HFFc6 (cell line): ENCODE measurements around the gene C2orf42. TPM values are rescaled to one million over a fixed set of nuclear protein-coding genes. Genes with fewer than 3 reads are reported as not detected.
"Not testable (repeated sequence)": the region's sequence is repeated elsewhere in the genome, so short reads cannot be mapped to it uniquely, and the experiment has no call there.

ENCODE experiments used
- DNase-seq: peaks from one replicate; pipeline ENCODE4 v3.0.0-alpha.2; 2018
- H3K27ac Mint-ChIP-seq: 2 replicates; pipeline ENCODE4 v1.8.0; 2020; ENCODE audit warnings: mild to moderate bottlenecking, mixed read lengths
- H3K27me3 Mint-ChIP-seq: 2 replicates; pipeline ENCODE4 v1.8.0; 2021; ENCODE audit warnings: mild to moderate bottlenecking, moderate library complexity, mixed read lengths; ENCODE audit not compliant: insufficient read depth
- H3K36me3 Mint-ChIP-seq: 2 replicates; pipeline ENCODE4 v1.8.0; 2021; ENCODE audit warnings: low read depth, mixed read lengths
- H3K4me1 Mint-ChIP-seq: 2 replicates; pipeline ENCODE4 v1.8.0; 2020; ENCODE audit warnings: low read depth, mixed read lengths
- H3K4me3 Mint-ChIP-seq: 2 replicates; pipeline ENCODE4 v1.8.0; 2020; ENCODE audit warnings: mild to moderate bottlenecking, moderate library complexity, mixed read lengths
- H3K9me3 Mint-ChIP-seq: 2 replicates; pipeline ENCODE4 v1.8.0; 2020; ENCODE audit warnings: mild to moderate bottlenecking, mixed read lengths
- total RNA-seq, 6 experiments: library from RNA; stranded (reverse); fragmentation: NEBNext Ultra II Directional; extraction: Animal tissue kit (Norgen Biotek cat#: 25700); gene quantifications; 2 replicates in 1 of 6; 3 replicates in 5 of 6; pipeline ENCODE4 v1.2.3, GENCODE V29; 2021
- TF ChIP-seq, protein P1 (sequence below): fragments of 200-600 bp; sonication (generic); IDR thresholded peaks from 2 replicates; pipeline ENCODE4 v1.5.0; 2021; ENCODE audit warnings: antibody characterized with exemption, mild to moderate bottlenecking

C2orf42 gene
- total RNA-seq, 6 experiments from 2014 or later, result 10.0 to 17.8 (median 14.7) TPM

DNA sequence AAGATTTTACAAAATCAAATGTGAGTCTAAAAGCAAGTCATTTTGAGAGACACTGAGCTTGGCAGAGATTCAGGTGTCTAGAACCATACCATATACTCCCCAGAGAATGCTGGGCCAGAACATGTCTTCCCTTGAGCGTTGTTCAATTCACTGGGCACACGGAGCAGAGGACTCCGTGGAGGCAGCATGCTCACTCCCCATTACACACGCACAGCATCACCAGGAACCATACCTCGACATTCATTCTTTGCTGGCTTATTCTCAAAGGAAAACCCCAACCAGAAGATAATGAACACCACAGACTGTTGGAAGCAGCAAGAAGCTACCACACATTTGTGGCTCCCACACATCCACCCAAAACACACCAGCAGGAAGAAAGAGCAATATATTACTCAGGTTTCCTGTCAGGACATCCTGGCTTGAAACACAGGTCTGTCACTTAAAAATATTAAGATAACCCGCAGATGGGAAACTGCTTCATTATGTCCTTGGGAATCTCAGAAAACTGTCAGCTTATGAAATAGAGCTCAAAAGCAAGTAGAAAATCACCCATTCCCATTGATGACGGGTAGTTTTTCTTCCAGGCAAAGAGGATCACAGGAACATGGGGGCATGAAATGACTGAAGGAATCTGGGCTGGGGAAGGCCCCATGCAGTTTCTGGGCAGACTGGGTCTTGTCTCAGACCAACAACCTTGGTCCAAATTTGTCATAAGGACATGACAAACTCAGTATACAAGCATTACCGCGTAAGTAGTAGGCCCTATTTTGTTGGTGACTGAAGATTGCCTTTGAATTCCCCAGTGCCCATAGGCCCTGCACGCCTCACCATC lies 57.1 kb downstream of the C2orf42 start:
- Mint-ChIP-seq H3K36me3 (peaks cover 4% of the 10 kb centered on the region; the same call in 1 of the 2 replicates), H3K9me3 (no peaks in the 10 kb centered on the region), H3K27ac (peak overlapping the region; percentile 98), H3K4me3 (peak overlapping the region; percentile 87; the same call in 1 of the 2 replicates), H3K27me3 (no peaks in the 10 kb centered on the region), H3K4me1 (peaks cover 62% of the 10 kb centered on the region)
- TF ChIP-seq, protein P1, sequence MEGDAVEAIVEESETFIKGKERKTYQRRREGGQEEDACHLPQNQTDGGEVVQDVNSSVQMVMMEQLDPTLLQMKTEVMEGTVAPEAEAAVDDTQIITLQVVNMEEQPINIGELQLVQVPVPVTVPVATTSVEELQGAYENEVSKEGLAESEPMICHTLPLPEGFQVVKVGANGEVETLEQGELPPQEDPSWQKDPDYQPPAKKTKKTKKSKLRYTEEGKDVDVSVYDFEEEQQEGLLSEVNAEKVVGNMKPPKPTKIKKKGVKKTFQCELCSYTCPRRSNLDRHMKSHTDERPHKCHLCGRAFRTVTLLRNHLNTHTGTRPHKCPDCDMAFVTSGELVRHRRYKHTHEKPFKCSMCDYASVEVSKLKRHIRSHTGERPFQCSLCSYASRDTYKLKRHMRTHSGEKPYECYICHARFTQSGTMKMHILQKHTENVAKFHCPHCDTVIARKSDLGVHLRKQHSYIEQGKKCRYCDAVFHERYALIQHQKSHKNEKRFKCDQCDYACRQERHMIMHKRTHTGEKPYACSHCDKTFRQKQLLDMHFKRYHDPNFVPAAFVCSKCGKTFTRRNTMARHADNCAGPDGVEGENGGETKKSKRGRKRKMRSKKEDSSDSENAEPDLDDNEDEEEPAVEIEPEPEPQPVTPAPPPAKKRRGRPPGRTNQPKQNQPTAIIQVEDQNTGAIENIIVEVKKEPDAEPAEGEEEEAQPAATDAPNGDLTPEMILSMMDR, result no peak
- no peak for DNase-seq

- H3K27ac Mint-ChIP-seq, result peak overlapping the region; percentile 98
- H3K36me3 Mint-ChIP-seq, result peaks cover 4% of the 10 kb centered on the region; the same call in 1 of the 2 replicates
- peaks cover 64% of the 10 kb centered on the region for H3K4me1 Mint-ChIP-seq
- TF ChIP-seq, protein P1, result no peak
- no peak for DNase-seq
- H3K27me3 Mint-ChIP-seq, result no peaks in the 10 kb centered on the region
- peak overlapping the region; percentile 87 for H3K4me3 Mint-ChIP-seq
- H3K9me3 Mint-ChIP-seq, result no peaks in the 10 kb centered on the region
Observed at GRCh38 chr2:70133127-70133452, 57.7 kb downstream of the C2orf42 start.

- no peaks in the 10 kb centered on the region for H3K27me3 Mint-ChIP-seq
- H3K4me3 Mint-ChIP-seq, result peak overlapping the region; percentile 87
- peak; percentile 57 for DNase-seq
- H3K9me3 Mint-ChIP-seq, result no peaks in the 10 kb centered on the region
- peak overlapping the region; percentile 98 for H3K27ac Mint-ChIP-seq
- TF ChIP-seq, protein P1, result no peak
- peaks cover 64% of the 10 kb centered on the region for H3K4me1 Mint-ChIP-seq
- H3K36me3 Mint-ChIP-seq, result peaks cover 1% of the 10 kb centered on the region; the same call in 1 of the 2 replicates
Observed at GRCh38 chr2:70132244-70133126, 58.3 kb downstream of the C2orf42 start.

DNA sequence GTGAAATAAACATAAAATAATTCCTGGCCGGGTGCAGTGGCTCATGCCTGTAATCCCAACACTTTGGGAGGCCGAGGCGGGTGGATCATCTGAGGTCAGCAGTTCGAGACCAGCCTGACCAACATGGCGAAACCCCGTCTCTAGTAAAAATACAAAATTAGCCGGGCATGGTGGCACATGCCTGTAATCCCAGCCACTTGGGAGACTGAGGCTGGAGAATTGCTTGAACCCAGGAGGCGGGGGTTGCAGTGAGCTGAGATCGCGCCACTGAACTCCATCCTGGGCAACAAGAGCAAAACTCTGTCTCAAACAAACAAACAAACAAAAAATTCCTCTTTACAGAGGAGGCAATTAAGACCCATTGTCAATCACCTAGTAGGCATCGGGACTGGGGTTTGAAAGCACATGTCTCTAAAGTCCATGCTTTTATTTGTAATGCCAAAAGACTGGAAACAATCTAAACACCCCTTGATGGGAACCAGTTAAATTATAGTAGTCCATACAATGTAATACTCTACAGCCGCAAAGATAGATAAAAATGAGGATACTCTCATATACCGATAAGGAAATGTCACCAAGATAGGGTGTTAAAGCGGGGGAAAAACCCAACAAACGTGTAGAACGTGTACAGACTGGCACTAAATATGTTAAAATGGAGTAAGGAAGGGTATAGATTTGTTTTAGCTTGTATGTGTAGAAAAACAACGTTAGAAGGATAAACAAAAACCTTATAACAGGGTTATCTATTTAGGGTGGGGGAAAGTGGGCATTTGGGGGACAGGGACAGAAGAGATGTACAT lies 59.3 kb downstream of the C2orf42 start:
- peak overlapping the region; percentile 98 for H3K27ac Mint-ChIP-seq
- H3K4me3 Mint-ChIP-seq, result peak overlapping the region; percentile 87
- not testable (repeated sequence) for H3K27me3 Mint-ChIP-seq, H3K36me3 Mint-ChIP-seq, DNase-seq, H3K9me3 Mint-ChIP-seq
- peaks cover 60% of the 10 kb centered on the region for H3K4me1 Mint-ChIP-seq

- Mint-ChIP-seq H3K27ac (no peak overlapping the region), H3K4me3 (no peak overlapping the region)
Observed at GRCh38 chr2:70128005-70128404, 62.8 kb downstream of the C2orf42 start.

More at GRCh38 chr2:70128005-70128404, 62.8 kb downstream of the C2orf42 start:
- no peak for DNase-seq
- TF ChIP-seq, protein P1, result no peak
- Mint-ChIP-seq H3K27me3 (peaks cover 9% of the 10 kb centered on the region), H3K4me1 (peaks cover 63% of the 10 kb centered on the region), H3K9me3 (no peaks in the 10 kb centered on the region), H3K36me3 (no peaks in the 10 kb centered on the region)
